ENCODE results near the gene TCF3.

Gene TCF3

GRCh38 chr19:1577929-1578618 lies 74.3 kb downstream of the TCF3 start:
- DNase-seq = no peak

- no peak for DNase-seq
Measured at GRCh38 chr19:1577090-1577928, 75.1 kb downstream of the TCF3 start.

GRCh38 chr19:1576242-1577089 lies 75.9 kb downstream of the TCF3 start:
- no peak for DNase-seq

GRCh38 chr19:1575323-1576241 lies 76.8 kb downstream of the TCF3 start:
- no peak for DNase-seq

- no peak for DNase-seq
Measured at GRCh38 chr19:1574354-1575136, 77.9 kb downstream of the TCF3 start.

GRCh38 chr19:1572795-1573194 lies 79.6 kb downstream of the TCF3 start:
- no peak for DNase-seq

GRCh38 chr19:1571358-1571757 lies 81.1 kb downstream of the TCF3 start:
- no peak for DNase-seq

- DNase-seq = no peak
Measured at GRCh38 chr19:1570836-1571235, 81.6 kb downstream of the TCF3 start.

- no peak for DNase-seq
Measured at GRCh38 chr19:1569997-1570396, 82.4 kb downstream of the TCF3 start.

- peak; percentile 92 for DNase-seq
Measured at GRCh38 chr19:1568320-1569019, 83.9 kb downstream of the TCF3 start, which contains the start of gene MEX3D. MEX3D (minus strand) TSS chr19:1568325; CDS start chr19:1568058, 267 bp downstream.

- DNase-seq = peak; percentile 65
Measured at GRCh38 chr19:1567848-1568227, 84.6 kb downstream of the TCF3 start.

- peak; percentile 70 for DNase-seq
Measured at GRCh38 chr19:1567116-1567847, 85.1 kb downstream of the TCF3 start.

GRCh38 chr19:1566392-1567115 lies 85.9 kb downstream of the TCF3 start:
- peak; percentile 85 for DNase-seq

GRCh38 chr19:1563251-1563650 lies 89.2 kb downstream of the TCF3 start:
- no peak for DNase-seq

GRCh38 chr19:1561236-1561842 lies 91.1 kb downstream of the TCF3 start:
- DNase-seq = no peak

- no peak for DNase-seq
Measured at GRCh38 chr19:1560286-1560882, 92.0 kb downstream of the TCF3 start.
